Measurements from ENCODE around the gene AMBRA1.

The AMBRA1 gene

DNA sequence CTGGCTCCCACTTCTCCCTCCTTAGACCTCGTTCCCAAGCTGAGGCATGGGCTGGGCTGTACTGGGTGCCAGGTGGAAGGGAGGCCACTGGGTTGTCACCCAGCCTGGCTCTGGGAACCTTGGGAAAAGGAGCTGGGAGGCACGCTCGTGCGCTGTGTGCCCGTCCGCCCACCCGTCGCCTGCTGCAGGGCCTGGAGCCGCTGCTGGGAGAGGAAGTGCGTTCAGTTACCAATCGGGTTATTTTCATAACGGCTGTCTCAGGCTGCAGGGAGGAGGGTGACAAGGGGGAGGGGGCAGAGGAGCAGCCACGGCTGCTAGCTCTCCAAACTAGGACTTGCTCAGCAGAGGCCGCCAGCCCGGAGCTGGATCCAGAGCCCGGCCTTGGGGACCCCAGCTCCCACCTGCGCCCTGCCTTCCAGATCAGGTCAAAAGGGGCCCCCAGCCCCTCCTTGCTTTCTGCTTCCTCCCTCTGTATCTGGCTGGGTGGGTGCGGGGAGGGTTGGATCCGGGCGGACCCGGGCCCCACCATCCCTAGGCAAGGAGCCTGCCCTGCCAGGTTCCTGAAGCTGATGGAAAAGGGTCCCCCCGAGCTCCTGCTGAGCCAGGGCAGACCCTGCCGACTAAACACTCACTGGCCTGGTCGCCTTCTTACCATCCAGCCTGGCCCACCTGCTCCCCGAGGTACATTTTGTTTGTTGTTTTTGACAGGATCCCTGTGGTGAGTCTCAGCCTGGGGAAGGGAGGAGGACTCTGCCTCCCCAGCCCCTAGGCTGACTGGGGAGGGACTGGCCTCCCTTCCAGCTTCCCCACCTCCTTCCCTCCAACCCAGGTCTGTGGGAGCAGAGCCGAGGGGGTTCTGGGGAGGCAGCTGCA lies 232.3 kb downstream of the AMBRA1 start:
- DNase-seq, result no peak

DNA sequence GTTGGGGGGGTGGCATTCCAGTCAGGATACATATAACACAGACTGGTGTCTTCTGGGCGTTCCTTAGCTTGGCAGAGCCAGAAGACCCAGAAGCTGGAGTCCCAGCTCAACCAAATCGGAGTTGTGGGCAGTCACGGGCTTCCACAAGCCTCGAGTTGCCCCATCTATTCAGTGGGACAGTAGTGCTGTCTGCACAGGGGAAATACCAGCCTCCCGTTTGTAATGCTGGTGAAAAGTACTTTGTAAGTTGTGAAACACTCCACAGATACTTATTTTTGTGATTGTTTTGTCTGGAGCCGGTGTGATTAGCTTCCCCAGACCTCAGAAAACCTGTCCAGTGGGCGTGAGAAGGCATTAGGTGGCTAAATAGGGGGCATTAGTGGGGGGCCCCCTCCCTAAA lies 232.9 kb downstream of the AMBRA1 start:
- no peak for DNase-seq

DNA sequence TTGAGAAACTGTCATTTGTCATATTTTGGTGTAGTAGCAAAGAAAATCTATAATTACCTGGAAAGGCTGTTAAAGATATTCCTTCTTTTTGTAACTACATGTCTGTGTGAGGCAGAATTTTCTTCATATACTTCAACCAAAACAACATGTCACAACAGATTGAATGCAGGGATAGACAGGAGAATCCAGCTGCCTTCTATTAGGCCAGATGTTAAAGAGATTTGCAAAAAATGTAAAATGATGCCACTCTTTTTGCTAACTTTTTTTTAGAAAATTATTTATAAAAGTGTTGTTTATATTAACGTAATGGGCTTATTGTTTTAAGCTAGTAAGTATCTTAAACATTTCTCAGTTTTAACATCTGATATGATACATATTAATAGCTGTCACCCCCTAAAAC lies 233.9 kb downstream of the AMBRA1 start:
- no peak for DNase-seq

DNA sequence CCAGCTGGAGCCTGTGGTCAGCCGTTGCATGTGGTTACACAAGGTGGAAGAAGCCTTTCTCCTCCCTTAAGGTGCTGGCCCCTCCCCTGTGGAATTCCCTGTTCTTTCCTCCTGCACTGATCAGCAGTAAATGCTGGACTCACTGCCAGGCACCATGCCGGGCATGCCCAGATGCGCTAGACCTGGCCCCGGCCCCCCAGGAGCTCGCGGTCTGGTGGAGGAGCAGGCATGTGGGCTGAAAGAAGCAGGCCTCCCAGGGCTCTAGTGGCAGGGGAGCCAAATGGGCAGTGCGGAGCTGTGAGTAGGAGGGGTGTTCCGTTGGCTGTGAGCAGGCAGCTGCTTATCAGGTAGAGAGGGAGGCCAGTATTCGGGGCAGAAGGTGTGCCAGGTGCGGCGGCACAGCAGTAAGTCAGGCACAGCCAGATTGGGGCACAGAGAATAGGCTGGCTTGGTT lies 236.3 kb downstream of the AMBRA1 start:
- no peak for DNase-seq

DNA sequence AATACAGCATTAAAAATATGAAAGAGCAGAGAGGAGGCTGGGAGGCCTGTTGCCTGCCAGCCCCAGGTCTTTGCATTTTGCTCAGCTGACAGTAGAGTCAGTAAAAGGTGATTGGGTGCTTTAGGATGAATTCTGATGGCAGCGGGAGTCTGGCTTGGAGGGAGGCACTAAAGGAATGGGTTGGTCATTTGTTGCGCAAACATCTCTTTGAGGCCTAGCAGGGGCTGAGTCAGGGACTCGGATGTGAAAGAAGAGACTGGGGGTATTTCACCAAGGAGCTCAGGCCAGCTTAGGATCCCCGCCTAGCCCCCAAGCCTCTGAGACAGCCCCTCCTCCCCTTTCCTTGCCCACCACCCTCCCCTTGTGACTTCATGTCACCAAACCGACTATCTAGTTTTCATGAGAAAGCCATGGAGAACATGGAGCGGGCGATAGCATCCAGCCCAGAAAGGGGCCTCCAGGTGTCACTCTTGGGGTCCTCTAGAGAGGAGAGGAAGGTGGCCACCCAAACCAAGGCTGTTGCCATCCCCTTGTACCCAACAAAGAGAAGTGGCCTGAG lies 236.8 kb downstream of the AMBRA1 start:
- no peak for DNase-seq

DNA sequence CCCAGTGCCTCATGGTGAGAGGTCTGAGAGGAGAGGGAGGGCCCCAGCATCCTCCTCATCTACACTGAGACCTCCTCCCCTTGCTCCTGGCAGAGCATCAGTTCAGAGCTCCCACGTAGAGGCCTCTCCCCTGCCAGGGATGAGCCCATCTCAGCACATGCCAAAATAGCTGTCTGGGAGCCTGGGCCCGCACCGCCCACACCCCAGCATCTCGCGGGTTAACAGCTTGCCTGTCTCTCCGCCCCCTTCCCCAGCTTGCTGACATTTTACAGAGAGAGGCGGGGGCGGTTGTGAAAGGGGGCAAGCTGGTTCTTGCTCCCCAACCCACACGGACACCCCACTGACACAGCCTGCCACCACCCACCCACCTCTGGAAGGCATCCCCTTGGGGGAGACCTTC lies 240.1 kb downstream of the AMBRA1 start:
- no peak for DNase-seq

DNA sequence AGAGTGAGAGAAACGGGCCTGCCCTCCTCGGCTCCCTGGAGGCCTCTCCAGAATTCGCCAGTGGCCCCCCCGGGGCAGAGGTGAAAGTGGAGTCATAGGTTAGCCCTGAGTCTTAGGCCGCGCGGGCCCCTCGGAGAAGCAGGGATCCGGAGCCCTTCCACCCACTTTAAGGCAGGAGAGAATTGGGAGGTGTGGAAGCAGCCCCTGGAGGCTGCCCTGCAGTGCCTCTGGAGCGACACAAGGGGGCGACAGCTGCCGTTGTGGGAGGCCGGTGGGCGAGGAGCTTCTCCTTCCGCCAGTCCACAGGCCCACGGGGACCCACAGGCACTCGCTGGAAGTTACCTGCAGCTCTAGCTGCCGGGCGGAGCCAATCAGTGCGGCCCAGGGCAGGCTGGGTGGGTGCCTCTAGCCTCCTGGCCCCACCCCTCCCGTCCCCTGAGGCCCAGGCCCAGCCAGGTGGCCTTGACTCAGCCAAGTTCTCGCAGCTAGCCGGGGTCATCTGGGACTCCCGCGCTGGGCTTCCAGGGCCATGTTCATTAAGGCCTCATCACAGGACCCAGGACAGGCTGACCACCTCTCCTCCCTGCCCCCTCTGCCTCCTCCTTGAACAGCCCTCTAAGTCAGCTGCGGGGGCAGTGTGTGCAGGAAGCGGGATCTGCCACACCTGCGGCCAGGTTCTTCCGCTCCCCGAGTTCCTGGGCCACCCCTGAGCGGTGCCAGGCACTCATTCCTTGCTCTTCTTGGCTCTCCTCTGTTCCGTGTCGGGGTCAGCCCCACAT lies 241.6 kb downstream of the AMBRA1 start:
- no peak for DNase-seq

DNA sequence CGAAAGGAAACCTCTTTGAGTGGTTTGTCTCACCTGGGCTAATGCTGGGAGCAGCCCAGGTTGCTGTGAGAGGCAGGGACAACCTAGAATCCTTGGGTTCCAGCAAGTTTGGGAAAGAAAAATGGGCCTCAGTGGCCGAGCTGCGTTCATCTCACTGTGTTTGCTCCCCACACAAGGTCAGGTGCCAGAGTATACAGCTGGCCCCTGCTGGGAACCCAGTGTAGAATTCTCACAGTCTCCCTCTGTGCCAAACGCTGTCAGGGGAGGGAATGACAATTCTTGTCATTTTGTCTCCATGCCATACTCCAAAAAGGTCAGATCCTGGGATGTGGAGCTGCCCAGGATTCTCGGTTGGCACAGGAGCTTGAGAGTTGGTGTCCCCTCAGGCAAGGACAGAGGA lies 242.2 kb downstream of the AMBRA1 start:
- no peak for DNase-seq

DNA sequence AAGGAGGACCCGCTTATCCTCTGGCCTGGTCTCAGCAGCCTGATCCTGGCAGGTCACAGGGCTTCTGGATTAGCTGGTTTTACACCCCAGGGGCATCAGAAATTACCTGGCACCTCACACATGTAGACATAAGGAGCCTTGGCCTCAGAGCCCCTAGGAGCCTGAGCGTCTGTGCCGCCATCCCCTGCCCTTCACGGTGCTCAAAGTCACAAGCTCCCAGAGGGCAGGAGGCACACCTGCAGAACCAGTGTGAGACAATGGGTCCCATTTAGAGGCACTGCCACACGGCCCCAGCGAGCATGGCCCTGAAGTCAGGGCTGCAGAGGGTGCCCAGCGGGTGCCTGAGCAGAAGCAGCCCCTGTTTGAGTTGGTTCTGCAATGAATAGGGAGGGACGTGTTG lies 242.7 kb downstream of the AMBRA1 start:
- DNase-seq, result no peak

DNA sequence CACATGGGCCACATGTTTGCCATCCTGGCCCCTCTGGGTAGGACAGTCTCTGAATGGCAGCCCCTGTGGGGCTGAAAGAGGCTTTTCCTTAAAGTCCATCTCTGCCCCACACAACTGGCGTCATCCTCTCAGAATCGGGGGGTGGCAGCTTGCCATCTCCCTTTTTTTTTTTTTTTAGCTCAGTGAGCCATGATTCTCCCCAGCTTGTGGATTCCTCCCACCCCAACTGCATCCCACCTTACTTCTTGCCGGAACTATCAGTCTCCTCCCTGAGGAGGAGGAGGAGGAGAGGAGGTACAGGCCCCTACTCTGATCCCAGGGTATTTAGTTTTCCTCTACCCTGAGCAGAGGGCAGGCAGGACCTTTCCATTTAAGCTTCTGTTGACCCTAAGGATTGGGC lies 243.1 kb downstream of the AMBRA1 start:
- no peak for DNase-seq

DNA sequence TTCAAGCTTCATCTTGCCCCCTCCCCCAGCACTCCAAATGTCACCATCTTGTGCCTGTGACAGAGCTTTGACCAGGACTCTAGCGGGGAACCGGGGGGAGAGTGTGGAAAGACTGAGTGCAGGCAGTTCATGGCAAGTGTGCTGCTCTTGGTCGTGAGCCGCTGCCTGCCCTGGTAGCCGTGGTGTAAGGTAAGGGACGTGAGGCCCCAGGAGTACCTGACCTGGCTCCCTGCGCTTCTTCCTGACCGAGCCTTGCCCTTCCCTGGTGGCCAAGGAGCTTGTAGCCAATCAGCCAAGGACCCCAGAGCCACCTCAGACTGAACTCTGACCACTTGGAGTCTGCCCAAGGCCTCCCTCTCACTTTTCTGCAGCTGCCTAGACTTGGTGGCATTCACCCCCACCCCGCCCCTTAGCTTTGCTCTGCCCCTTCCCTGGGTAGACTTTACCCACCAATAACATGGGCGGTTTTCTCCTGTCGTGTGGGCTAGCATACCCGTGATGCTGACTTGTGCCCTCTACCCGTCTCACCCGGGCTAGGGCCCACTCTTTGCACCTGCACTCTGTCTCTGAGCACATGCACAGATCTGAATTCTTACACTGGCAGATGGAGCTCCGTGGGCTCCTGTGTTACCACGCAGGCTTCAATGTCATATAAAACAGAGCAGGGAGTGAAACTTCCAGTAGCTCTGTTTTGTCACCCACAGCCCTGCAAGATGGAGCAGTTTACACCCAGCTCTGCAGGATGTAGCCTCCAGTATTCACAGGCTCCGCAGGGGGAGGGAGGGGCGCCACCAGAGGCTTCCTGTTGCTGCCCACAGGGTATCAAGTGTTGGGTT lies 245.0 kb downstream of the AMBRA1 start:
- DNase-seq, result no peak

DNA sequence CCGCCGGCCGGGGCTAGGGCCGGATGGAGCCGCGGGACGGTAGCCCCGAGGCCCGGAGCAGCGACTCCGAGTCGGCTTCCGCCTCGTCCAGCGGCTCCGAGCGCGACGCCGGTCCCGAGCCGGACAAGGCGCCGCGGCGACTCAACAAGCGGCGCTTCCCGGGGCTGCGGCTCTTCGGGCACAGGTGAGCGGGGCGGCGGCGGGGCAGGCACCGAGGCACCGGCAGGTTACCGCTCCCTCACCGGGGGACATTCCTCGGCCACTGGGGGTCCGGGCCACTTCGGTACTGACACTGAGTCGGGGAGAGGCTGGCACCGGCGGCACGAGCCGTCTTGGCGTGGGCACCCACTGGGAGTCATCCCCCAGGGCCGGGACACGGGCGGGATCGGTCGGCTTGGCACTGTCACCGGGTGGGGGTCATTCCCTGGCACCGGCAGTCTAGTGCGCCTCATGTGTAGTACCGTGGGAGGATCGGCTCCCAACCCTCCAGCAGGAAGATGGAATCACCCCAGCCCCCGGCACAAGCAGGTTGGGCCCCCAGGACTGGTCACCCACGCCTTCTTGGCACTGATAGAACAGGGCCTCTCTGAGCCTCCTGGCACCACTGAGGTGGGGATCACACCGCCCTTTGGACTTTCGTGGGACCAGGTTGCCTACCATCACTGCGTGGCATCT lies 246.0 kb downstream of the AMBRA1 start:
- DNase-seq, result no peak

DNA sequence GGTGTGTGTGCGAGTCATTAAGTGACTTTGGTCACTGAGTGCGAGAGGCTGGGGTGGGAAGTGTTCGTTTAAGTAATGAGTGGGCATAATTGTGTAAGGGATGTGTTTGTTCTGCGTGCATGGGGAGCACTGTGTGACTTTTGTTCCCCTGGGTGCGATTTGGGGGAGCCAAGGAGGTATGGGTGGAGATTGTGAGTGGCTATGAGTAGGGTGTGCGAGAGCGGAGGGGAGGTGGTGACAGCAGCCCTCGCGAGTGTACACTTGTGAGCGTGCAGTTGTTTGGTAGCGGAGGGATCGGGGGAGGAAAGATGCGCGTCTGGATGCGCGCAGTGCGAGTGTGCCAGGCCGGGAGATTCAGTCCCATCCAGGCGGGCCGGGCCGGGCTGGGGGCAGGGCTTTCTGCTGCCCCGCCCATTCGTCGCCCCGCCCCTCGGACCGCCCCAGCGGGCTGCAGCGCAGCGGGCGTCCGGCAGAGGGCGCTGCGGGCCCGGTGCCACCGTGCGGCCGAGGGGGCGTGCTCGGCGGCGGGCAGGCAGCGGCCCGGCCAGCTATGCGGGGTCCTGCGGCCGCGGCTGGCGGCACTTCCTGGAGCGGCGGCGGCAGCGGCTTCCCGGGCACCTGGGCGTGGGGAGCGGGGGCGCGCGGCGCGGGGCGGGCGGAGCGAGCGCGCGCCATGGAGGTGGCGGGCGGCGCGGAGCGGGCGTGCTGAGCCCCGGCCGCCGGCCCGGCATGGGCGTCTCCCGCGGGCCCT lies 246.8 kb downstream of the AMBRA1 start, which contains the start of gene DGKZ:
Gene DGKZ (plus strand): TSS at position 578 of the 751 bp plus-strand sequence. CDS start 197 bp downstream, outside the sequence.
- DNase-seq, result no peak

All from NCI-H187 treated with DMSO at 0.1 percent for 48 hours (cell line).